A549 (cell line): Measurements from ENCODE around the gene ARL14. TPM values are rescaled to one million over a fixed set of nuclear protein-coding genes. Genes with fewer than 3 reads are reported as not detected.

Source experiments
- ATAC-seq, 2 experiments: fragments of 200-7000 bp in 1 of 2; fragments of >200 bp in 1 of 2; cut with Nextera tagmentation in 1 of 2; cut with Tn5 transposase in 1 of 2; 3 replicates each; pipeline versions ENCODE4 v1.8.0 to v1.9.1; 2018 to 2020; ENCODE audit warnings: mild to moderate bottlenecking in 1 of 2, moderate library complexity in 1 of 2
- CTCF ChIA-PET: fragments of 300-600 bp; sonication (Branson Sonifier 250); formaldehyde crosslinking; extraction: SDS; loops from one replicate; lab custom pipeline; 2021; ENCODE audit warnings: antibody characterized with exemption, inconsistent platforms; lab: Yijun Ruan, JAX
- POLR2A ChIA-PET: fragments of 350-600 bp; formaldehyde crosslinking; extraction: SDS; loops from one replicate; lab custom pipeline; 2021; ENCODE audit warnings: antibody characterized with exemption, inconsistent platforms; lab: Yijun Ruan, JAX
- DNase-seq, 2 experiments: peaks; one replicate each; pipeline versions ENCODE4 v3.0.0 to v3.0.0-alpha.2; 2011 to 2016; ENCODE audit warnings: low read depth in 1 of 2, low spot score in 1 of 2
- FAIRE-seq: peaks from 2 replicates; lab custom pipeline; 2011; peaks lifted over from hg19 to GRCh38; lab: Jason Lieb, UNC
- H3K27ac ChIP-seq, 2 experiments: fragments of >200 bp; sonication (Bioruptor Twin); formaldehyde crosslinking; 3 replicates each; pipeline ENCODE4 v1.5.1; 2016 to 2017
- H3K4me1 ChIP-seq: fragments of >200 bp; sonication (Bioruptor Twin); formaldehyde crosslinking; 3 replicates; pipeline ENCODE4 v1.6.1; 2016
- H3K4me2 ChIP-seq: fragments of >200 bp; sonication (Bioruptor Twin); formaldehyde crosslinking; 3 replicates; pipeline ENCODE4 v1.6.1; 2016
- H3K4me3 ChIP-seq: fragments of >200 bp; sonication (Bioruptor Twin); formaldehyde crosslinking; 3 replicates; pipeline ENCODE4 v1.5.1; 2016
- H3K9me3 ChIP-seq: fragments of >200 bp; sonication (Bioruptor Twin); formaldehyde crosslinking; 3 replicates; pipeline ENCODE4 v1.6.1; 2016
- BHLHE40 ChIP-seq: IDR thresholded peaks from 2 replicates; pipeline ENCODE4 v1.6.1; 2012; ENCODE audit warnings: low read depth, low read length, inconsistent platforms
- CBX2 ChIP-seq: fragments of 200-600 bp; sonication (generic); IDR thresholded peaks from 2 replicates; pipeline ENCODE4 v1.6.1; 2016; ENCODE audit warnings: low read depth, mild to moderate bottlenecking, borderline replicate concordance
- CEBPB ChIP-seq, 2 experiments: fragments of >200 bp in 1 of 2; sonication (Bioruptor Twin) in 1 of 2; formaldehyde crosslinking in 1 of 2; IDR thresholded peaks; 2 replicates each; pipeline ENCODE4 v1.6.1; 2012 to 2016
- E2F6 ChIP-seq: IDR thresholded peaks from 2 replicates; pipeline ENCODE4 v1.6.1; 2012; ENCODE audit warnings: low read depth, borderline replicate concordance
- EHF ChIP-seq: fragments of 250-450 bp; sonication (Bioruptor Pico); IDR thresholded peaks from 2 replicates; pipeline ENCODE4 v1.5.0; 2020; ENCODE audit warnings: mild to moderate bottlenecking
- EP300 ChIP-seq, 2 experiments: fragments of >200 bp; sonication (Bioruptor Twin); formaldehyde crosslinking; IDR thresholded peaks; 2 replicates in 1 of 2; 3 replicates in 1 of 2; pipeline ENCODE4 v1.6.1; 2016 to 2017
- ESRRA ChIP-seq: fragments of 150-350 bp; IDR thresholded peaks from 2 replicates; pipeline ENCODE4 v1.6.1; 2014; ENCODE audit warnings: mild to moderate bottlenecking, low read length, borderline replicate concordance
- FOSL2 ChIP-seq, 2 experiments: fragments of 450-650 bp in 1 of 2; fragments of >200 bp in 1 of 2; sonication (Bioruptor Twin) in 1 of 2; formaldehyde crosslinking; IDR thresholded peaks; 2 replicates each; pipeline versions ENCODE4 v1.5.0 to v1.6.1; 2016 to 2020; ENCODE audit warnings: mild to moderate bottlenecking in 1 of 2, moderate library complexity in 1 of 2
- HDAC2 ChIP-seq: fragments of 200-600 bp; sonication (generic); IDR thresholded peaks from 2 replicates; pipeline ENCODE4 v1.6.1; 2016
- HEYL ChIP-seq: fragments of 250-450 bp; sonication (Bioruptor Pico); IDR thresholded peaks from 2 replicates; pipeline ENCODE4 v1.8.0; 2021; ENCODE audit warnings: mild to moderate bottlenecking, moderate library complexity
- HOXB13 ChIP-seq: fragments of 250-450 bp; sonication (Bioruptor Pico); IDR thresholded peaks from 2 replicates; pipeline ENCODE4 v1.5.0; 2020; ENCODE audit warnings: low read depth, mild to moderate bottlenecking, moderate library complexity
- KDM1A ChIP-seq: fragments of 200-600 bp; sonication (generic); IDR thresholded peaks from 2 replicates; pipeline ENCODE4 v1.6.1; 2016; ENCODE audit warnings: low read depth, mild to moderate bottlenecking
- MAFK ChIP-seq: fragments of 450-650 bp; IDR thresholded peaks from 2 replicates; pipeline ENCODE4 v1.6.1; 2014; ENCODE audit not compliant: partially characterized antibody
- NFE2L2 ChIP-seq: fragments of 150-350 bp; conservative IDR thresholded peaks from 2 replicates; pipeline ENCODE4 v1.6.1; 2014; ENCODE audit warnings: low read length
- PHF8 ChIP-seq: fragments of 200-600 bp; sonication (generic); IDR thresholded peaks from 2 replicates; pipeline ENCODE4 v1.6.1; 2016; ENCODE audit warnings: low read depth, mild to moderate bottlenecking, antibody characterized with exemption, moderate library complexity, borderline replicate concordance
- POLR2A ChIP-seq: IDR thresholded peaks from 2 replicates; pipeline ENCODE4 v1.6.1; 2012; ENCODE audit warnings: mild to moderate bottlenecking, low read length
- RAD21 ChIP-seq, 2 experiments: fragments of >200 bp in 1 of 2; sonication (Bioruptor Twin) in 1 of 2; formaldehyde crosslinking in 1 of 2; IDR thresholded peaks in 1 of 2; conservative IDR thresholded peaks in 1 of 2; 2 replicates in 1 of 2; 3 replicates in 1 of 2; pipeline ENCODE4 v1.6.1; 2012 to 2018; ENCODE audit warnings: inconsistent platforms in 1 of 2
- RFX5 ChIP-seq: fragments of 450-650 bp; IDR thresholded peaks from 2 replicates; pipeline ENCODE4 v1.7.1; 2014; ENCODE audit warnings: antibody characterized with exemption, mild to moderate bottlenecking, moderate library complexity
- ZC3H11A ChIP-seq: fragments of 450-650 bp; IDR thresholded peaks from 2 replicates; pipeline ENCODE4 v1.6.1; 2014; ENCODE audit warnings: antibody characterized with exemption, mild to moderate bottlenecking
- ZFP36 ChIP-seq: fragments of 450-650 bp; IDR thresholded peaks from 2 replicates; pipeline ENCODE4 v1.6.1; 2014; ENCODE audit warnings: borderline replicate concordance; ENCODE audit not compliant: partially characterized antibody
- WGBS: methylation state at CpG from one replicate; pipeline ENCODE4 v1.1.6; 2017; ENCODE audit errors: missing lambda C conversion rate; 5-methylcytosine and 5-hydroxymethylcytosine counted together
- polyA plus RNA-seq, 4 experiments: library from polyadenylated mRNA; depleted of rRNA in 3 of 4; stranded (reverse); fragments of >200 nt; fragmentation: RNase III in 1 of 4; extraction: RNeasy Plus Mini Kit Qiagen cat#74134 plus additional on column Dnase treatment in 1 of 4; gene quantifications; 2 replicates in 3 of 4; 3 replicates in 1 of 4; pipeline ENCODE4 v1.2.3, GENCODE V29; 2011 to 2017
- TF ChIP-seq, protein P1 (sequence below): fragments of 200-600 bp; sonication (generic); IDR thresholded peaks from 2 replicates; pipeline ENCODE4 v1.6.1; 2016; ENCODE audit warnings: antibody characterized with exemption, mild to moderate bottlenecking, moderate library complexity
- TF ChIP-seq, protein P2 (sequence below): fragments of 450-650 bp; IDR thresholded peaks from 2 replicates; pipeline ENCODE4 v1.6.1; 2014; ENCODE audit warnings: antibody characterized with exemption

ARL14 gene
- polyA plus RNA-seq, 2 of the 4 experiments (the other 2 are of a cell fraction), result 0.14 to 0.44 TPM

DNA sequence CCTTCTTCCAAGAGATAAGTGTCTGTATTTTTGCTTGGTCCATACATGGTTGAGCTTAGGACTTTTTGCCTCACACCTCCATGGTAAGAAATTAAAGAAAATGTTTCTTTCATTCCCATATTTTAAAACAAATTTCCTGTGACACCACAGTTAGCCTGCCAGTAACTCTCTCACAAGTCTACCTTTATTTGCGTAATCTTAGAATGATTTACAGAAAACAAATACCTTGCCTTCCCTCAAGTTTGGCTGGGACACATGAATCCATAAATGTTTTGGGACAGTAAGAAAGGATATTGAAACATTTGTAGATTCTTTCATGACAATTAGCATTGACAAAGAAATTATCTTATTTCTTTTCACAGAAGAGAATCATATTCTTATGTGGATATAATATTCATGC lies 3.8 kb upstream of the ARL14 start:
- peak in 1 of 2 experiments; percentile 29 for DNase-seq
- no peak for FAIRE-seq
- Histone ChIP-seq H3K27ac (peak overlapping the region; percentile 45 to 56; a peak in 5 of 6 replicates), H3K4me1 (peaks cover 60% of the 10 kb centered on the region), H3K4me3 (no peak overlapping the region), H3K4me2 (peak overlapping the region; percentile 69), H3K9me3 (no peaks in the 10 kb centered on the region)
- CTCF ChIA-PET, result no interaction called here
- TF ChIP-seq CEBPB (IDR thresholded peaks at IDR 0.05) (peak; percentile 25 to 82; a peak in 3 of 4 replicates), HDAC2 (no peak)
- POLR2A ChIA-PET, result no interaction called here
- 22% methylated on average over 1 of the region's 1 CpG for WGBS
- peak in 1 of 2 experiments; percentile 34; a peak in 1 of 6 replicates for ATAC-seq

DNA sequence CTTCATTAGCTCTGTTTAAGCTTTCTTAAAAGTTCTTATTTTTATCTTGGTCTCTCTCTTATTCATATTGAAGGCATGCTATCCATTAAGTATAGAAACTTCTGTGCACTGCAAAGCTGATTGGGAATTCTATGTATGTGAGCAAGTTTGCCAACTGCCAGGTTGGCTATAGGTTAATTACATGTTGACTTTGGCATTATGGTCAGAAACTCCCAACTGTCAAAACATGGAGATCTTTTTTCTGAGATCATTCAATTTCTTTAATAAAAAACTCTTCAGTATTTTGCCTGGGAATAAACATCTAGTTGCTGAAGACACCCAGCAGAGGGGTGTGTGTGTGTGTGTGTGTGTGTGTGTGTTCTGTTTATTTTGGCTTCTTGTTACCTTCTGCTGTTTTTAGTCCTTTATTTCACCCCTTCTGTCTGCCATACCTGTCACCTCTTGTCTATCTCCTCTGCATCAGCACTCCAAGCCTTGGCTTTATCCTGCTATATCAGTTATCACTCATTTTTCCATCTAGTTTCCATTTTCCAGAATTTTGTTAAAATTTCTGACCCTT lies 1.3 kb upstream of the ARL14 start:
- ChIA-PET CTCF (no interaction called here), POLR2A (no interaction called here)
- Histone ChIP-seq H3K4me2 (peak overlapping the region; percentile 15; the same call in 1 of the 3 replicates), H3K9me3 (no peaks in the 10 kb centered on the region), H3K27ac (peak overlapping the region; percentile 32 to 75; a peak in 4 of 6 replicates), H3K4me3 (no peak overlapping the region), H3K4me1 (peaks cover 67% of the 10 kb centered on the region)
- no peak for DNase-seq
- no peak for TF ChIP-seq ESRRA
- no peak for TF ChIP-seq RFX5
- TF ChIP-seq, protein P1, sequence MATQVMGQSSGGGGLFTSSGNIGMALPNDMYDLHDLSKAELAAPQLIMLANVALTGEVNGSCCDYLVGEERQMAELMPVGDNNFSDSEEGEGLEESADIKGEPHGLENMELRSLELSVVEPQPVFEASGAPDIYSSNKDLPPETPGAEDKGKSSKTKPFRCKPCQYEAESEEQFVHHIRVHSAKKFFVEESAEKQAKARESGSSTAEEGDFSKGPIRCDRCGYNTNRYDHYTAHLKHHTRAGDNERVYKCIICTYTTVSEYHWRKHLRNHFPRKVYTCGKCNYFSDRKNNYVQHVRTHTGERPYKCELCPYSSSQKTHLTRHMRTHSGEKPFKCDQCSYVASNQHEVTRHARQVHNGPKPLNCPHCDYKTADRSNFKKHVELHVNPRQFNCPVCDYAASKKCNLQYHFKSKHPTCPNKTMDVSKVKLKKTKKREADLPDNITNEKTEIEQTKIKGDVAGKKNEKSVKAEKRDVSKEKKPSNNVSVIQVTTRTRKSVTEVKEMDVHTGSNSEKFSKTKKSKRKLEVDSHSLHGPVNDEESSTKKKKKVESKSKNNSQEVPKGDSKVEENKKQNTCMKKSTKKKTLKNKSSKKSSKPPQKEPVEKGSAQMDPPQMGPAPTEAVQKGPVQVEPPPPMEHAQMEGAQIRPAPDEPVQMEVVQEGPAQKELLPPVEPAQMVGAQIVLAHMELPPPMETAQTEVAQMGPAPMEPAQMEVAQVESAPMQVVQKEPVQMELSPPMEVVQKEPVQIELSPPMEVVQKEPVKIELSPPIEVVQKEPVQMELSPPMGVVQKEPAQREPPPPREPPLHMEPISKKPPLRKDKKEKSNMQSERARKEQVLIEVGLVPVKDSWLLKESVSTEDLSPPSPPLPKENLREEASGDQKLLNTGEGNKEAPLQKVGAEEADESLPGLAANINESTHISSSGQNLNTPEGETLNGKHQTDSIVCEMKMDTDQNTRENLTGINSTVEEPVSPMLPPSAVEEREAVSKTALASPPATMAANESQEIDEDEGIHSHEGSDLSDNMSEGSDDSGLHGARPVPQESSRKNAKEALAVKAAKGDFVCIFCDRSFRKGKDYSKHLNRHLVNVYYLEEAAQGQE, result no peak
- no peak for TF ChIP-seq KDM1A
- TF ChIP-seq E2F6, result no peak
- TF ChIP-seq EP300 (IDR thresholded peaks at IDR 0.05), result no peak
- no peak for TF ChIP-seq CBX2
- no peak for ATAC-seq
- FAIRE-seq, result no peak

- DNase-seq (peak; percentile 24 to 40), ATAC-seq (peak; percentile 44 to 65; a peak in 5 of 6 replicates), FAIRE-seq (no peak)
- H3K4me3 ChIP-seq, result no peak overlapping the region
- peak overlapping the region; percentile 51 to 75 for H3K27ac ChIP-seq
- ChIA-PET POLR2A (no interaction called here), CTCF (interaction anchor here (0.9 to 1.3 kb wide), 2 partner anchors 9 to 10 kb away, joined by 3 to 5 read pairs; no protein-coding TSS in a partner anchor)
- H3K4me1 ChIP-seq, result peaks cover 62% of the 10 kb centered on the region
- no peak for TF ChIP-seq RAD21 (conservative IDR thresholded peaks at IDR 0.05 in 1 of 2, IDR thresholded peaks at IDR 0.05 in 1 of 2)
- no peak for TF ChIP-seq EHF (CRISPR knock-in tag)
- TF ChIP-seq MAFK, result no peak
- no peak for TF ChIP-seq PHF8
- TF ChIP-seq HEYL (CRISPR knock-in tag), result no peak
- TF ChIP-seq ZC3H11A, result no peak
- TF ChIP-seq E2F6, result no peak
- TF ChIP-seq HOXB13 (CRISPR knock-in tag), result no peak
- no peak for TF ChIP-seq NFE2L2
- no peak for TF ChIP-seq HDAC2
- no peak for TF ChIP-seq BHLHE40
- TF ChIP-seq, protein P1, result no peak
- no peak for TF ChIP-seq KDM1A
- no peak for TF ChIP-seq FOSL2 (IDR thresholded peaks at IDR 0.05)
- TF ChIP-seq FOSL2 (CRISPR knock-in tag; IDR thresholded peaks at IDR 0.05), result no peak
- TF ChIP-seq, protein P2, sequence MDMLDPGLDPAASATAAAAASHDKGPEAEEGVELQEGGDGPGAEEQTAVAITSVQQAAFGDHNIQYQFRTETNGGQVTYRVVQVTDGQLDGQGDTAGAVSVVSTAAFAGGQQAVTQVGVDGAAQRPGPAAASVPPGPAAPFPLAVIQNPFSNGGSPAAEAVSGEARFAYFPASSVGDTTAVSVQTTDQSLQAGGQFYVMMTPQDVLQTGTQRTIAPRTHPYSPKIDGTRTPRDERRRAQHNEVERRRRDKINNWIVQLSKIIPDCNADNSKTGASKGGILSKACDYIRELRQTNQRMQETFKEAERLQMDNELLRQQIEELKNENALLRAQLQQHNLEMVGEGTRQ, result no peak
- TF ChIP-seq POLR2A, result no peak
- TF ChIP-seq ZFP36, result no peak
- H3K9me3 ChIP-seq, result no peaks in the 10 kb centered on the region
- peak overlapping the region; percentile 63 for H3K4me2 ChIP-seq
- WGBS, result 23% methylated on average over 4 of the region's 4 CpGs
Observed at GRCh38 chr3:160677459-160677881, 510 bp downstream of the ARL14 start.
